NCI-H2081 treated with DMSO at 0.1 percent for 48 hours (cell line): ENCODE results near the gene NAXE.
"Not testable (repeated sequence)": the region's sequence is repeated elsewhere in the genome, so short reads cannot be mapped to it uniquely, and the experiment has no call there.

Source experiments
- DNase-seq: peaks from one replicate; lab custom pipeline; 2025; lab: John Stamatoyannopoulos, UW

The NAXE gene

DNA sequence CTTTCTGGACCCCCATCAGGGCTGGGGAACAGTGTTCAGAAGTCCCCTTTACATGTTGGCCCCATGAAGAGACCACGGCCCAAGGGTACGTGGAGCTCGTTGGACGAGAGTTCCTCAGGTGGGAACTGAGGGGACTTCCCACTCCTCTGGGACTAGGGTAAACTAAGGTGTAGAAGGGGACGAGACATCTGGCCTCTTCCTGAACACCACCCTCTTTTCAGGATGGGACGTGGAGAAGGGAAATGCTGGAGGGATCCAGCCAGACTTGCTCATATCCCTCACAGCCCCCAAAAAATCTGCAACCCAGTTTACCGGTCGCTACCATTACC is 2.0 kb downstream of the NAXE start:
- no peak for DNase-seq

DNA sequence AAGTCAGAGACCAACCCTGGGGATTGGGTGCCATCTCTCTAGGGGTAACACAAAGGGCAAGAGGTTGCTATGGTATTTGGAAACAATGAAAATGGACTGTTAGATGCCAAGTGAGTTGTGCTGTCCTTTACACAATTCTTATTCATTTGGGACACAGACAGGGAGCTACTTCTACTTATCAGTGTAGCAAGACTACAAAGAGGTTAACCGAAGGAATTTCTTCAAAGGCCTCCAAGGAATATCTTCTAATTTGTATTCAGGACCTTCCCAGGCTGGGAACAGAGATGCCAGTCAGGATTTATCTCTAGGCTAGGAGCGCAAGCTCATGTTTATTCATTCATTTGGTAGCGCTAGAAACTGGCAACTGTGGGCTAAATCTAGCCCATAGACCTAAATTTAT is 2.6 kb downstream of the NAXE start:
- no peak for DNase-seq

DNA sequence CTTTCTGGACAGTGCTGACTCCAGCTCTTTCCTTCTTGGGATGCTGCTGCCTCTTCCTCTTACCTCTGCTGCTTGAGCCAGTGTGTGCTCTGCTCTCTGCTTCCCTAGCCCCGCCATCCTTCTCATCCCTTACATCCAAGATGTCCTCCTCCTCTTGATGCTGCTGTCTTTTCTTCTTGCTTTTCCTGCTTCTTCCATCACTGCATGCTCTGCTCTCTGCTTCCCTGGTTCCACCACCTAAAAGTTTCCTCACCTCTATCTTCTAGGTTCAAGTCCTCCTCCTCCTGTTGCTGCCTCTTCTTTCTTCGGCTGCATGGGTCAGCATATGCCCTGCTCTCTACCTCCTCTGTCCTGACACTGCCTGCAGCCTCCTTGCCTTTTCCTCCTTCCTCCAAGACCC is 3.4 kb downstream of the NAXE start:
- no peak for DNase-seq

DNA sequence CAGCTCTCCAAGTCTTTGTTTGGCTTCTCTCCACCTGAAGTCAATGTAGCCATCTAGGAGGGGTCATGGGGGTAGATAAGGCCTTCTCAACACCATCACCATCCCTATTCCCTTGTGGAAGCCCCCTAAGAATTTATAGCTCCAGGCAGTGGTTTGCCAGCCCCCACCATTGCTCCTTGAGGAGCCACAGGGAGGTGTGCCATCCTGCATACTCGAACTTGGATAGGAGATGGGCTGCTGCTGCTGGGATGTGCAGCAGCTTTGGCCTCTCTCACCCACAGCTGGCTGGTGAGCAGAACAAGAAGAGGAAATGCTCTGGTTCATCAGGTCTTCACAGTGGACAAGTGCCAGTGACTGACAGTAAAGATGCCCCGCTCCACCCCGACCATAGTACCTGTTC is 4.8 kb downstream of the NAXE start:
- DNase-seq: no peak

DNA sequence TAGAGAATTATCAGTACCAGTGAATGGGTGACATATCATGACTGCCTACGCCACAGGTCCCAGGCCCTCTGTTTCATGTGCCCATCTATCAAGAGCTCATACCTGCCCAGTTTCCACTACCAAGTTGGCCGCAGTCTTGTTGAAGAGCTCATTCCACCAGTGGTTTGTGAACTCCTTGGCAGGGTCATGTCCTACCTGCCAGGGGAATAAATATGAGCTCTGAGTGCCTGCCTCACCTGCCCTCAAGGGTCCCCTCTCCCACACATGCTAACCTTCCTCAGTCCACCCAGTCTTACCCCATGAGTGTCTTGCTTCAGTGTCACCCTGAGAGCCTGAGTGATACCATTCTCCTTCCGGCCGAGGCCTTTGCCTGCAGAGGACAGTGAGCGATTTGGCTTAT is 6.5 kb downstream of the NAXE start:
- no peak for DNase-seq

DNA sequence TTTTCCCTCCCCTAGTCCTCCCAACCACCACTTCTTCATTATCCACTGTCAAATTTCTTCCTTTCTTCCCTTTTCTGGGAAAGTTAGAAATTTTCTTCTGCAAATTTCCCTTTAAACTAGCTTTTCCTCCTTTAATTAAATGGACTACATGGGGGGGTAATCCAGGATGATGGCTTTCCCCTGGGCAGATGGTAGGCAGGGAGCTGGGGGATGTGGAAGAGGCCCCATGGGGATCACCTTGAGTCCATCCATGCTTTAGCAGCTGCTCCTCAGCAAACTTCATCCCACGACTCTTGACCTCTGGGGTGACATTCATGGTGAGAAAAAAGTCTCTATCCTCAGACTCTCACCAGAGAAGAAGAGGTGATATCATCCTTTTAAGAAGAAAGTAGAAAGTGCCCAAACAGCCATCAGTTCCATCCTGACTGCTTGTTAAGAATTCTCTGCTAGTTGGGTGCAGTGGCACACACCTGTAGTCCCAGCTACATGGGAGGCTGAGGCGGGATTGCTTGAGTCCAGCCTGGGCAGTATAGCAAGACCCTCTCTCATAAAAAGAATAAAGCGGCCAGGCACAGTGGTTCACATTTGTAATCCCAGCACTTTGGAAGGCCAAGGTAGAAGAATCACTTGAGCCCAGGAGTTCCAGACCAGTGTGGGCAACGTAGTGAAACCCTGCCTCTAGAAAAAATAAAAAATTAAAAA is 7.3 kb downstream of the NAXE start:
- DNase-seq: no peak

DNA sequence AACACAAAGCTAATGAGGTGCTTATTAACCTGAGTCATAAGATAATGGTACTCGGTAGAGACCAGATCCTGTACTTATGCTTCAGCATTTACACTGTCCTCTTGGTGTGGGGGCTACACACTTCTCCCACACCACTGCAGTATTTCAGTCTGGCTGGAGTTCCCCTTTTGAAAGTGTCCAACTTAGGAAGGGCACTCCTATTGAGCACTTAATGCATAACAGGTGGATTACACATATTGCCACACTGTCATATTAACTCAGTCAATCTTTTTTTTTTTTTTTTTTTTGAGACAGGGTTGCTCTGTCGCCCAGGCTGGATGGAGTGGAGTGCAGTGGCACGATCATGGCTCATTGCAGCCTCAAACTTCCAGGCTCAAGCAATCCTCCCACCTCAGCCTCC is 8.2 kb downstream of the NAXE start:
- no peak for DNase-seq

DNA sequence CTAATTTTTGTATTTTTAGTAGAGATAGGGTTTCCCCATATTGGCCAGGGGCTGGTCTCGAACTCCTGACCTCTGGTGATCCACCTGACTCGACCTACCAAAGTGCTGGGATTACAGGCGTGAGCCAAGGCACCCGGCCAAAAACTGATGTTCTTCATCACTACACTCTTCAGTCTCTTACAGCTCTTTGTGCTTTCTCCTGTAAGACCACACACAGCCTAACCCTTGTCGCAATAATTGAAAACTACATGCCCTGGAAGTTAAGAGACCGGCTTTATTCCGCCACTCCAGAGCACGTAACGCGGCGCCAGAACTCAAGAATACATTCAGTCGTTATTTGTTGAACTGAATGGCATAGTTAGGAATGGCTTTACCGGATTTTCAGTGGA is 9.2 kb downstream of the NAXE start:
- DNase-seq: no peak

DNA sequence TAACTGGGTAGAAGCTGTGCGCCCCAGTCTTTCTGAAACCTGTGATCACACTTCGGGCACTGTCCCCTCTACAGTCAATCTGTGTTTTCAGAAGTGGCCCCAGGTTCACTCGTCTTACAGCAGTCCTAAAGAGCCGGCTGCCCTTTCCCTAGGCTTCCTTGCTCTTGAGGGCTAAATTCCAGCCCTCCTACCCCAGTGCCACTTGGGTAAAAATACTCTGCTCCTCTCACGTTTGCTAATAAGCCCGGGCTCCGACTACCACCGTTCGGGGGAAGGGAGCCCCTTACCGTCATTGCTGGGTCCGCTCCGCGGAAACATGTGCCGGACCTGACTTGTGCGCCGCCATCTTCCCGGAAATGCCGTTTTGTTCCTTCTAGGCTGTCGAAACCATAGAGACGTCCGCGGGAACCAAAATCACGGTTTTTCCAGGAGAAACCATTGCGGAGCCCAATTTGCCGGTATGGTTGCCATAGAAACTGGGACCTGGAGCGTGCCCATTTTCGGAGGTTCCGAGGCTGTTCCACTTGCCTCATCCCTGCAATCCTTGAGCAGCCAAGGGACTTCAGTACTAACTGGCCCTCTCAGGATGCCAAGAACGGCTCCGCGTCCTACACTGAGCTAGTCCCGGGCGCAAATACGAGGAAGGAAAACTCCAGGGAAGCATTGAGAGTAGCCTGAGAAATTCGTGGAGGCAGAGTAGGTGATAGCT is 9.7 kb downstream of the NAXE start, which contains the start of gene GPATCH4:
GPATCH4 (minus strand) TSS at position 358 of the 709 bp plus-strand sequence.
- DNase-seq: peak; percentile 63

DNA sequence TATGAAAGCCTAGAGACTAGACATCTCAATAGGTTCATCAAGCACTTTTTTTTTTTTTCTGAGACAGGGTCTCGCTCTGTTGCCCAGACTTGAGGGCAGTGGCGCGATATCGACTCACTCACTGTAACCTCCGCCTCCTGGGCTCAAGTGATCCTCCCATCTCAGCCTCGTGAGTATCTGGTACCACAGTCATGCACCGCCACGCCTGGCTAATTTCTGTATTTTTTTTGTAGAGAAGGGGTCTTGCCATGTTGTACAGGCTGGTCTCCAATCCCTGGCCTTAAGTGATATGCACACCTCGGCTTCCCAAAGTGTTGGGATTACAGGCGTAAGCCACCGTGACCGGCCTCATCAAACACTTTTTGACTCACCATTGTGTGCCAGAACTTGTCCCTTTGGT is 10.3 kb downstream of the NAXE start:
- DNase-seq: no peak

DNA sequence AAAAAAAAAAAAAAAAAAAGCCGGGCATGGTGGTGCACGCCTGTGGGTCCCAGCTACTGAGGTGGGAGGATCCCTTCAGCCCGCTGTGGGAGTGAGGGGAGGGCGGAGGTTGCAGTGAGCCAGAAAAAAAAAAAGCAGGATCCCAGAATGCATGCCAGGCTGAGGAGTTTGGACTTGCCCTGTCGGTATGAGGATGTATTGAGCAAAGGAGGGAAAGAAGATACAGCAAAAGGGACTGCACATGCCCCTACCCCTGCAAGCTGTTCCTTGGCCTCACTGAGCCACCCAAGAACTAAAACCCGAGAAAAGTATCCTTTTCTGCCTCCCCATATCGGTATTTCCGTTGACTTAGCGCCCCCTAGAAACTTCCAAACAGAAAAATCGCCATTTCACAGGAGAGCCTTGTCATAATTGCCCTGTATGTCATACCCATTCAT is 11.0 kb downstream of the NAXE start:
- DNase-seq: no peak

DNA sequence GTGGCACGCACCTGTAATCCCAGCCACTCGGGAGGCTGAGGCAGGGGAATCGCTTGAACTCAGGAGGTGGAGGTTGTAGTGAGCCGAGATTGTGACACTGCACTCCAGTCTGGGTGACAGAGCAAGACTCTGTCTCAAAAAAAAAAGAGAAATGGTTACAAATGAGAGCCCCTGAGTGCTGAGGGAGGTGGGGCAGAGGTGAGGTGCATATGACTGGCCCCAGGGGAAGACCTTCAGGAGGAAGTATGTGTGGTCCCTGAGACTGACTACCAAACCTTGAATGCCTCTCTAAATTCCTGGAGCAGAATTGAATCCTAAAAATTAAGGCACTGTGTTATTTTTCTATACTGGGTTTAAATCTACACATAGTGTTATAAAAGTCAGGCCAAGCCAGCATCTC is 15.8 kb downstream of the NAXE start:
- DNase-seq: not testable (repeated sequence)

DNA sequence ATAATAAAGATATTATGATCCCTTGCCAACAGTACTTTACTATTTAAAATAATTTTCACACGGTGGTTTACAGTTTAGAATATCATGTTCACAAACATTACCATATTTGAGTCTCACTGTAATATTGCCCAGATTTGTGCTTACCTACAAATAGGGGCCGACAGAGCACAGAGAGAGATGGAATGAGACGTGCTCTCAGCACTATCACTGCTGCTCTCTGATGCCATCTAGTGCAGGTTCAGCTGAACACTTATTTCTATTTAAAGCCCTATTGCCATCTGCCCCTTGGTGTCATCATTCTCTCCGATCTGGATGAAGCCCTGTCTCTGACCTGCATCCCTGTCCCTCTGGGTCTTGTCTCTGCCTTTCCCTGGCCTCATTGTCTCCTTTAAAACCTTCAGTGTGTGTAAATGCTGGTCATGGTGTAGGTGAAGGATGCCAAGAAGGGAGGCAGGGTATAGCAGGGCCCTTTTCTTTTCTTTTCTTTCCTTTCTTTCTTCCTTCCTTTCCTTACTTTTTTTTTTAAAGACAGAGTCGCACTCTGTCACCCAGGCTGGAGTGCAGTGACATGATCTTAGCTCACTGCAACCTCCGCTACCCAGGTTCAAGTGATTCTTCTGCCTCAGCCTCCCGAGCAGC is 16.6 kb downstream of the NAXE start:
- peak; percentile 74 for DNase-seq

DNA sequence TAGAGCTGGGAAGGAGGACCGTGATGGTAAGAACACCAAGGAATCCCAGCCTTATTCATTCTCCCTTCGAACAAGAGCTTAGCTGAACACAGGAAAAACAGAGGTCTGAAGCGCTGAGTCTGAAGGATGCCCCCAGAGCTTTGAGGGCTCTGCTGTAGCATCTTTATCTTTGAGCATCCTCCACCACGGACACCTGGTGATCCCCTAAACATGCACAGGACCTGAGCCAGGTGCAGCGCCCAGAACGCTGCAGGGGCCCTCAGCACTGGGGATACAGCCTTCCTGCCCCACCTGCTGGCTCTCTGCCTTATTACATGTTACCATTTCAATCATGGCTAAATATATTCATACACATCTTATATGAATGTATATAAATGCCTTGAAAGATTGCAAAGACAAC is 17.4 kb downstream of the NAXE start:
- DNase-seq: peak; percentile 58

DNA sequence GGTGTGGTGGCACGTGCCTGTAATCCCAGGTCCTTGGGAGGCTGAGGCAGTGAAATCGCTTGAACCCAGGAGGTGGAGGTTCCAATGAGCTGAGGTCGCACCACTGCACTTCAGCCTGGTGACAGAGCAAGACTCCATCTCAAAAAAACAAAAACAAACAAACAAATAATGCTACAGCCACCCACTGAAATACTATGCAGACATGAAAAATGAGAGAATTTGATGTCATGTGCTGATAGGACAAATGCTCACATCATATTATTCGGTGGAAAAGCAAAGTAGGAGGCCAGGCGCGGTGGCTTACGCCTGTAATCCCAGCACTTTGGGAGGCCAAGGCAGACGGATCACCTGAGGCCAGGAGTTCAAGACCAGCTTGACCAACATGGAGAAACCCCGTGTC is 18.5 kb downstream of the NAXE start:
- not testable (repeated sequence) for DNase-seq

DNA sequence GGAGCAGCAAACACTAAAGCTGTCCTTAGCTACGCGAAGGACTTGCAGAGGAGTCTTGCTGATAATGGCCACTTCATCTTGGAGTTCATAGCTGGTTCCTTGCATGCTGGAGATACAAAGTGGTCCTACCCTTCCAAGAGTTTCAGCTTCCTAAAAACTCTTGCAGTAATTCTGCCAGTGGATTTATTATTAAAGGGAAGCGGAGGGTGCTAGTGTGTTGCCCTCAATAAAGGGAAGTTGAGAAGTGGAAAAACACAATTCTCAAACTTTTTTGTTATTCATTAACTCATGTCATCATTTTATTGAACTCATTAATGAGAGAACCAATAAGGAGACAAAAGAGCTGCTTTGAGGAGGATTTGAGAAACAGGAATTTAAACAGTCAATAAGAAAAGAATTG is 21.1 kb downstream of the NAXE start:
- DNase-seq: no peak

DNA sequence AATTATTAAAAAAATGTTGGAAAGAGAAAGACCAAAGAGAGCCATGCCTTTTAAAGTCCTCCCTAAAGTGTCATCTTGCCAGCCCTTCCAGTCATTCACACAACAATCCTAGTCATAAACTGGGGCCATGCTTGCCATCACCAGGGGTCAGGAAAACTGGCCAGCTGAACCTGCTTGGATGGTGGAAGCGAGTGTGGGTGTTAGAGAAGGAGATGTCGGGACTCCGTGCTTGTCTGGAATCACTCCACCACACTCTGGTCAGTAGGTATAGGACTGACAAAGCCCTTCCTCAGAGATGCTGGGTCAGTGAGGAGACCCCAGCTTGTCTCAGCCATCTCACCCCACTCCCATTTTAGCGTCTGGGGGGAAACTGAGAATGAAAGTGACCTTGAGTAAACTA is 24.4 kb downstream of the NAXE start:
- DNase-seq: no peak

DNA sequence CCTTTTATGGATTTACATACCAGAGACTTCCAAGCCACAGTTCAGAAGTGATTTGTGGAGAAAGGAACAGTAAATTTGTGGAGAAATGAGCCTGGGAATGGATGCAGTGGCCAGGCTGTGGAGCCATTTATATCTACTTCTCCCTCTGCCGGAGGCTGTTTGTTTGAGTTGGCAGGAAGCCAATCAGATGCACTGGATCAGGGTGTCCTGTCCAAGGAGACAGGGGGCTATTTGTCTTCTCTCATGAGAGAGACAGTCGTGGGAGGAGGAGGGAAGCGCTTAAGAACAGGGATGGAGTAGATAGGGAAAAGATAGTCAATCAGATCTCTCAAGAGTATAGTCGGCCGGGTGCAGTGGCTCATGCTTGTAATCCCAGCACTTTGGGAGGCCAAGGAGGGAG is 24.9 kb downstream of the NAXE start:
- no peak for DNase-seq

DNA sequence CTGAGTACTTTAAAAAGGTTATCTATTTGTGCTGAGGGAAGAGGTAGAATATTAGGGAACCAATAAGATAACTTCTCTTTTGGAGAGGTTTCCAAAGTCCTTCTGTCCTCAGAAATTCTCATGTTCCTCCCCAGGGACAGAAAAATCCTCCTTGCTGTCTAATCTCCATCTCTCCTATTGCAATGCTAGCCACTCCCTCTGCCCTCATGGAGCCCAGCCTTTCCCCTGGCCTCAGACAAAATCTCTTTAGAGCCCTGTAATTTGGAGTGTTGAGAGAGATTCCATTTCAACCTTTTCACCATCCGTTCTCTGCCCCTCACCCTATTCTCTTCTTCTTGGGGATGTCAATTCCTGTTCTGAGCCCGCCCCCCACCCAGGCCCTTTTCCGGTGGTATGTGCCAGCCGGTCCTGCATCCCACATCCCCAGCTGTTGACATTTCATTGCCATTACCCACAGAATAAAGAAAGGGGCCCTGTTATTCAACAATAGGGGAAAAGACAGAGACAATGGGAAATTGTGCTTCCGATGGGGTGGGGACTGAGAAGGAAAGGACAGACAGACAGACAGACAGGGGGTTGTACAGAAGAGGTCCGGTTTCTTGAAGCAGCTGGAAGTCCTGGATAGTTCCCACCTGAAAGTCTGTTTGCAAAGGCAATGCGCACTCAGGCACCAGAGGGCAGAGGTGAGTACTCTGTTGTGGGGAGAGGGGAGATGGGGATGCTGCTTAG is 27.4 kb downstream of the NAXE start, which contains the start of gene HAPLN2:
HAPLN2 (plus strand) TSS at position 563 of the 729 bp plus-strand sequence. CDS start 4,076 bp downstream, outside the sequence.
- no peak for DNase-seq

DNA sequence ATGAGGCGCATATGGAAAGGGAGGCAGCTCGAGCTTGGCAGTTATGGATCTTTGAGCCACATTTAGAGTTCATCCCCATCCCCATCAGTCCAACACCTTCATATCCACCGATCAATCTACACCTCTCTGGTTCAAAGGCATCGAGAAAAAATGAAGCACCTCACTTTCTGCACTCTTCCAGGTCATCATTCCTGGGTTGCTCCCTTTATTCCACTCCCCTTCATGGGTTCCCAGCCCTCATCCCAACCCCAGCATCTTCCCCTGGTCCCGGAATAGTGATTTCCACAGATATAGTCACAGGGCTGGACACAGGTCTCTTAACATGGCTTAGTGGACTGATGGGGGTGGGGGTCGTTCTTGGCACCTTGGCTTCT is 28.0 kb downstream of the NAXE start:
- DNase-seq: no peak

DNA sequence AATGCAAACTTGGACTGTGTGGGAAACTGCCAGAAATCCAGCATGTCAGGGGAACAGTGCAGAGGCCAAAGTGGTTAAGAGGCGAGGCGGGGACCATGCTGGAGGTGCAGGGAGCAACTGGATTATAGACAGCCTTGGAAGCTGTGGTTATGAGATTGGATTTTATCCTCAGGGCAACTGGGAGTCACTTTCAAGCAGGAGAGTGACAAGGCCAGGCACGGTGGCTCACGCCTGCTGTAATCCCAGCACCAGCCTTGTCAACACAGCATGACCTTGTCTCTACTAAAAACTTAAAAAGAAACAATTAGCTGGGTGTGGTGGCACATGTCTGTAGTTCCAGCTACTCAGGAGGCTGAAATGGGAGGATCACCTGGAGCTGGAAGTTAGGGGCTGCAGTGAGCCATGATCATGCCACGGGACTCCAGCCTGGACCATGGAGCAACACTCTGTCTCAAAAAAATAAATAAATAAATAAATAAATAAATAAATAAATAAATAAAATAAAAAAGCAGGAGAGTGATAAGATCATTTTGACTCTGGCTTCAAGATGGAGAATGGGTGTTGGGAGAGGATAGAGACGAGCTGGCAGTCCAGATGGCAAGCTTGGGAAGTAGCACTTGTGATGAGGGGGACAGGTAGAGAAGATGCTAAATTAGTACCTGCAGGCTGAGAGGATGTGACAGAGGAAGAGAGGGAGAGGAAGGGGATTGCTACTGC is 31.2 kb downstream of the NAXE start:
- no peak for DNase-seq
